SU-DHL-6 (cell line): Measurements from ENCODE around the gene ATP1A4.

Source experiments
- CTCF ChIP-seq: fragments of 200-600 bp; sonication (generic); IDR thresholded peaks from one replicate; pipeline ENCODE4 v1.5.1; 2017; ENCODE audit warnings: antibody characterized with exemption, mild to moderate bottlenecking, low read length, moderate library complexity; ENCODE audit not compliant: insufficient read depth, poor library complexity, severe bottlenecking
- EZH2phosphoT487 ChIP-seq: fragments of 200-600 bp; sonication (generic), shearing (Covaris generic); conservative IDR thresholded peaks from 2 replicates; pipeline ENCODE4 v1.6.1; 2018; ENCODE audit warnings: mild to moderate bottlenecking, antibody characterized with exemption, low read length, moderate library complexity, mixed read lengths

- TF ChIP-seq CTCF = no peak
- no peak for TF ChIP-seq EZH2phosphoT487
Observed at GRCh38 chr1:160169553-160170399, 18.4 kb downstream of the ATP1A4 start.
